PC-9 (cell line): ENCODE data around the gene SLC6A1. TPM values are rescaled to one million over a fixed set of nuclear protein-coding genes. Genes with fewer than 3 reads are reported as not detected.
A peak's percentile ranks its signal among the peaks of the same experiment; 100 is the strongest.

Experiments
- BruUV-seq: library from RNA; stranded (reverse); fragments of 400-500 nt; replicated peaks from 2 replicates; lab custom pipeline; 2021; lab: Mats Ljungman, UMichigan
- CTCF ChIA-PET: fragments of 300-600 bp; sonication (Branson Sonifier 250); formaldehyde crosslinking; loops from one replicate; lab custom pipeline; 2022; ENCODE audit warnings: antibody characterized with exemption; lab: Charles Lee
- POLR2A ChIA-PET: fragments of 300-600 bp; sonication (Branson Sonifier 250); formaldehyde crosslinking; loops from one replicate; lab custom pipeline; 2022; ENCODE audit warnings: antibody characterized with exemption; ENCODE audit not compliant: unreplicated experiment; lab: Charles Lee
- DNase-seq, 2 experiments: peaks; one replicate each; pipeline versions ENCODE4 v3.0.0 to v3.0.0-alpha.2; 2015 to 2022; ENCODE audit warnings: mixed read lengths in 1 of 2
- H2AFZ ChIP-seq: fragments of 200-600 bp; sonication (generic); 2 replicates; pipeline ENCODE4 v1.8.1; 2017; ENCODE audit warnings: antibody characterized with exemption
- H3F3A ChIP-seq: fragments of 200-600 bp; sonication (generic); 2 replicates; pipeline ENCODE4 v1.8.1; 2017; ENCODE audit warnings: antibody characterized with exemption, mild to moderate bottlenecking, low read depth; ENCODE audit not compliant: insufficient read depth
- H3K27ac ChIP-seq: fragments of 200-600 bp; sonication (generic); 2 replicates; pipeline ENCODE4 v1.6.1; 2016; ENCODE audit warnings: mixed run types
- H3K27me3 ChIP-seq: fragments of 200-600 bp; sonication (generic); 2 replicates; pipeline ENCODE4 v1.6.1; 2016; ENCODE audit warnings: low read depth, mixed run types; ENCODE audit not compliant: insufficient read depth
- H3K36me3 ChIP-seq: fragments of 200-600 bp; sonication (generic); 2 replicates; pipeline ENCODE4 v1.6.1; 2016; ENCODE audit warnings: low read depth, mixed run types
- H3K4me1 ChIP-seq: fragments of 200-600 bp; sonication (generic); replicated peaks from 2 replicates; pipeline ENCODE4 v1.6.1; 2016; ENCODE audit warnings: mixed run types; ENCODE audit not compliant: insufficient read depth
- H3K4me2 ChIP-seq: fragments of 200-600 bp; sonication (generic); 2 replicates; pipeline ENCODE4 v1.6.1; 2017; ENCODE audit warnings: mixed run types
- H3K4me3 ChIP-seq: fragments of 200-600 bp; sonication (generic); 2 replicates; pipeline ENCODE4 v1.6.1; 2016; ENCODE audit warnings: mixed run types
- H3K79me2 ChIP-seq: fragments of 200-600 bp; sonication (generic); 2 replicates; pipeline ENCODE4 v1.6.1; 2017; ENCODE audit warnings: low read depth, mixed run types
- H3K9me2 ChIP-seq: fragments of 200-600 bp; sonication (generic); 2 replicates; pipeline ENCODE4 v1.8.1; 2017; ENCODE audit warnings: mild to moderate bottlenecking; ENCODE audit not compliant: insufficient read depth
- H3K9me3 ChIP-seq: fragments of 200-600 bp; sonication (generic); 2 replicates; pipeline ENCODE4 v1.8.1; 2016; ENCODE audit warnings: low read depth; ENCODE audit not compliant: insufficient read depth
- H4K20me1 ChIP-seq: fragments of 200-600 bp; sonication (generic); 2 replicates; pipeline ENCODE4 v1.8.1; 2017; ENCODE audit not compliant: insufficient read depth
- EZH2 ChIP-seq: fragments of 200-600 bp; sonication (generic); IDR thresholded peaks from 2 replicates; pipeline ENCODE4 v1.8.0; 2017; ENCODE audit warnings: antibody characterized with exemption, low read depth
- intact Hi-C: fragments of 100-400 bp; cut with micrococcal nuclease; formaldehyde crosslinking; loops from one replicate; pipeline ENCODE4 v1.10.0; 2022; ENCODE audit not compliant: unreplicated experiment
- total RNA-seq: library from RNA; stranded (reverse); gene quantifications from 2 replicates; pipeline ENCODE4 v1.2.3, GENCODE V29; 2021
- TF ChIP-seq, protein P1 (sequence below): fragments of 200-600 bp; sonication (generic); conservative IDR thresholded peaks from 2 replicates; pipeline ENCODE4 v1.6.1; 2017; ENCODE audit warnings: mixed run types, antibody characterized with exemption, mild to moderate bottlenecking, moderate library complexity

Gene SLC6A1
- total RNA-seq, 1 experiment from 2014 or later: not detected

DNA sequence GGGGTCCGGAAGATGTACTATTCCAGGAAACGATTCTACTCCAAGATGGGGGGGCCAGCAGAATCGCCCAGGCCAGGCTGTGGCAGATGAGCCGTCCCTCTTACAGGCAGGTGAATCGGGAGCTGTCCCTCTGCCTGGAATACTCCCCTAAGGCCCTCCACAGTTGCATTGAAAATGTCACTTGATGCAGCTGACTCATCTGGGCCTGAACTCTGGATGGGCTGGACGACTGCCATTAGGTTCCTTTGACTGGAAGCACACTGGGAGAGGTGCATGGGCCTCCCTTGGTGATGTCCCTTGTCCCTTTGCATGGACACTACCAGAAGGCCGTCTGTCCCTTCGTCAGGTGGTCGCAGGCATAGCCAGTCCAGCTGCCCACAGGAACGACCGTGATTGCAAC is 92.1 kb downstream of the SLC6A1 start:
- no peaks in the 10 kb centered on the region for H3F3A ChIP-seq
- DNase-seq: no peak
- no peaks in the 10 kb centered on the region for H3K36me3 ChIP-seq
- H3K79me2 ChIP-seq: no peaks in the 10 kb centered on the region
- no peaks in the 10 kb centered on the region for H3K27me3 ChIP-seq
- peaks cover 35% of the 10 kb centered on the region for H3K4me1 ChIP-seq
- intact Hi-C loops: no loop called here
- no peaks in the 10 kb centered on the region for H3K9me3 ChIP-seq
- TF ChIP-seq EZH2: no peak
- TF ChIP-seq, protein P1, sequence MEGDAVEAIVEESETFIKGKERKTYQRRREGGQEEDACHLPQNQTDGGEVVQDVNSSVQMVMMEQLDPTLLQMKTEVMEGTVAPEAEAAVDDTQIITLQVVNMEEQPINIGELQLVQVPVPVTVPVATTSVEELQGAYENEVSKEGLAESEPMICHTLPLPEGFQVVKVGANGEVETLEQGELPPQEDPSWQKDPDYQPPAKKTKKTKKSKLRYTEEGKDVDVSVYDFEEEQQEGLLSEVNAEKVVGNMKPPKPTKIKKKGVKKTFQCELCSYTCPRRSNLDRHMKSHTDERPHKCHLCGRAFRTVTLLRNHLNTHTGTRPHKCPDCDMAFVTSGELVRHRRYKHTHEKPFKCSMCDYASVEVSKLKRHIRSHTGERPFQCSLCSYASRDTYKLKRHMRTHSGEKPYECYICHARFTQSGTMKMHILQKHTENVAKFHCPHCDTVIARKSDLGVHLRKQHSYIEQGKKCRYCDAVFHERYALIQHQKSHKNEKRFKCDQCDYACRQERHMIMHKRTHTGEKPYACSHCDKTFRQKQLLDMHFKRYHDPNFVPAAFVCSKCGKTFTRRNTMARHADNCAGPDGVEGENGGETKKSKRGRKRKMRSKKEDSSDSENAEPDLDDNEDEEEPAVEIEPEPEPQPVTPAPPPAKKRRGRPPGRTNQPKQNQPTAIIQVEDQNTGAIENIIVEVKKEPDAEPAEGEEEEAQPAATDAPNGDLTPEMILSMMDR: no peak
- H3K9me2 ChIP-seq: no peaks in the 10 kb centered on the region
- H3K4me2 ChIP-seq: 0 out of 2 replicates have a peak overlapping the region, but pooled peaks have one; percentile 6
- H3K4me3 ChIP-seq: no peak overlapping the region
- H4K20me1 ChIP-seq: no peaks in the 10 kb centered on the region
- no peak overlapping the region for H3K27ac ChIP-seq
- no TSS peak for BruUV-seq
- CTCF ChIA-PET: no interaction called here
- POLR2A ChIA-PET: interaction anchor here (0.6 kb wide), 1 partner anchor 69 kb away, joined by 5 read pairs; the partner anchor contains the start of gene HRH1
- no peak overlapping the region for H2AFZ ChIP-seq

GRCh38 chr3:11085093-11085840 is 92.7 kb downstream of the SLC6A1 start:
- no peaks in the 10 kb centered on the region for H3F3A ChIP-seq
- no peaks in the 10 kb centered on the region for H3K9me3 ChIP-seq
- BruUV-seq: no TSS peak
- TF ChIP-seq, protein P1: no peak
- TF ChIP-seq EZH2: no peak
- H3K79me2 ChIP-seq: no peaks in the 10 kb centered on the region
- no peaks in the 10 kb centered on the region for H3K27me3 ChIP-seq
- no peaks in the 10 kb centered on the region for H4K20me1 ChIP-seq
- no peaks in the 10 kb centered on the region for H3K36me3 ChIP-seq
- H2AFZ ChIP-seq: no peak overlapping the region
- ChIA-PET CTCF (interaction anchor here (0.6 kb wide), 1 partner anchor 120 kb away, joined by 5 read pairs; no protein-coding TSS in a partner anchor), POLR2A (no interaction called here)
- DNase-seq: no peak
- H3K27ac ChIP-seq: peak overlapping the region; percentile 10; the same call in 1 of the 2 replicates
- no peak overlapping the region for H3K4me3 ChIP-seq
- 0 out of 2 replicates have a peak overlapping the region, but pooled peaks have one; percentile 4 for H3K4me2 ChIP-seq
- intact Hi-C loops: no loop called here
- peaks cover 29% of the 10 kb centered on the region for H3K4me1 ChIP-seq
- no peaks in the 10 kb centered on the region for H3K9me2 ChIP-seq

DNA sequence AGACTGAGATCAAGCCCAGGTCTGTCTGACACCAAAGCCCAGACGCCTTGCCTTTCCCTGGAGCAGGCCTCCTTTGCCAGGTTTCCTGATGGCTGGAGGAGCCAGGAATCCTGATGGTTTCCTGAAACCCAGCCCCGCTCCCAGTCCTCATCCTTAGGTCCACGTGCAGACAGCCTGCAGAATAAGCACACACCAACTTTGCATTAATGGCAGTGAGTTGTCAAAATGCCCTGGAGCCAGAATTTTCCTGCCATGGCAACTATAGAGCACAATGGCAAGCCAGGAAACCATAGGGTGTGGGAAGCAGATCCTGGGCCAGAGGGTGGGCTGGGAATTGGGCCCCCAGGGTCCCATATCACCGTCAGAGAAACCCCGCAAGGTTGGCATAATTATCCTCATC is 94.3 kb downstream of the SLC6A1 start:
- no TSS peak for BruUV-seq
- Histone ChIP-seq H3K4me2 (no peak overlapping the region), H2AFZ (no peak overlapping the region), H3K27me3 (no peaks in the 10 kb centered on the region), H3K4me1 (peaks cover 17% of the 10 kb centered on the region), H3K9me3 (no peaks in the 10 kb centered on the region), H3F3A (no peaks in the 10 kb centered on the region), H3K27ac (no peak overlapping the region), H3K36me3 (no peaks in the 10 kb centered on the region), H3K9me2 (no peaks in the 10 kb centered on the region), H3K79me2 (no peaks in the 10 kb centered on the region), H3K4me3 (no peak overlapping the region), H4K20me1 (no peaks in the 10 kb centered on the region)
- TF ChIP-seq EZH2: no peak
- TF ChIP-seq, protein P1: no peak
- POLR2A ChIA-PET: no interaction called here
- CTCF ChIA-PET: no interaction called here
- intact Hi-C loops: no loop called here
- DNase-seq: no peak
